ENCODE data around the gene KRT3.
A peak's percentile ranks its signal among the peaks of the same experiment; 100 is the strongest.

KRT3 gene

GRCh38 chr12:52789637-52790426, 6.1 kb downstream of the KRT3 start:
- Histone ChIP-seq H3K27ac (no peak overlapping the region), H3K27me3 (no peaks in the 10 kb centered on the region), H3K4me2 (no peak overlapping the region), H3K4me1 (peaks cover 0 to 10% (median 0%) of the 10 kb centered on the region in 10 experiments; a peak in 6 of 20 replicates), H3K9me3 (replicated peaks in 1 of 11) (no peaks in the 10 kb centered on the region), H3K36me3 (no peaks in the 10 kb centered on the region), H3K4me3 (no peak overlapping the region), H3K9ac (no peak overlapping the region), H4K20me1 (no peaks in the 10 kb centered on the region)
- TF ChIP-seq Cebpa-rat (IDR thresholded peaks at IDR 0.05): no peak

GRCh38 chr12:52788876-52789636, 6.9 kb downstream of the KRT3 start:
- H3K36me3 ChIP-seq: no peaks in the 10 kb centered on the region
- H4K20me1 ChIP-seq: no peaks in the 10 kb centered on the region
- no peak overlapping the region for H3K9ac ChIP-seq
- no peaks in the 10 kb centered on the region for H3K9me3 ChIP-seq (replicated peaks in 1 of 11)
- no peak overlapping the region for H3K27ac ChIP-seq
- H3K27me3 ChIP-seq: no peaks in the 10 kb centered on the region
- TF ChIP-seq Cebpa-rat (IDR thresholded peaks at IDR 0.05): no peak
- H3K4me1 ChIP-seq: peaks cover 0 to 3% (median 0%) of the 10 kb centered on the region in 10 experiments; a peak in 4 of 20 replicates
- no peak overlapping the region for H3K4me3 ChIP-seq
- no peak overlapping the region for H3K4me2 ChIP-seq

- no peak for TF ChIP-seq Cebpa-rat (IDR thresholded peaks at IDR 0.05)
- Histone ChIP-seq H3K4me3 (no peak overlapping the region), H3K9me3 (replicated peaks in 1 of 11) (no peaks in the 10 kb centered on the region), H3K4me1 (peaks cover 0 to 3% (median 0%) of the 10 kb centered on the region in 10 experiments; a peak in 1 of 20 replicates), H4K20me1 (no peaks in the 10 kb centered on the region), H3K36me3 (no peaks in the 10 kb centered on the region), H3K27me3 (no peaks in the 10 kb centered on the region), H3K9ac (no peak overlapping the region), H3K27ac (no peak overlapping the region), H3K4me2 (0 out of 22 replicates have a peak overlapping the region, but pooled peaks of 1 of the 11 experiments have one; percentile 11)
Observed at GRCh38 chr12:52788192-52788875, 7.6 kb downstream of the KRT3 start.

GRCh38 chr12:52787324-52788191, 8.4 kb downstream of the KRT3 start:
- Histone ChIP-seq H3K4me3 (no peak overlapping the region), H3K27me3 (no peaks in the 10 kb centered on the region), H3K9ac (no peak overlapping the region), H3K36me3 (no peaks in the 10 kb centered on the region), H4K20me1 (no peaks in the 10 kb centered on the region), H3K4me2 (0 out of 22 replicates have a peak overlapping the region, but pooled peaks of 1 of the 11 experiments have one; percentile 11), H3K27ac (no peak overlapping the region), H3K4me1 (0 out of 20 replicates have a peak, but pooled peaks cover 0 to 3% (median 0%) of the 10 kb centered on the region in 10 experiments), H3K9me3 (replicated peaks in 1 of 11) (no peaks in the 10 kb centered on the region)
- TF ChIP-seq Cebpa-rat (IDR thresholded peaks at IDR 0.05): no peak

GRCh38 chr12:52784909-52785308, 11.0 kb downstream of the KRT3 start:
- H4K20me1 ChIP-seq: no peaks in the 10 kb centered on the region

GRCh38 chr12:52783563-52784316, 12.2 kb downstream of the KRT3 start:
- Histone ChIP-seq H3K9me3 (replicated peaks in 1 of 11) (no peaks in the 10 kb centered on the region), H3K4me1 (0 out of 20 replicates have a peak, but pooled peaks cover 0 to 3% (median 0%) of the 10 kb centered on the region in 10 experiments), H3K27me3 (no peaks in the 10 kb centered on the region)

More at GRCh38 chr12:52784909-52785308, 11.0 kb downstream of the KRT3 start:
- no peak overlapping the region for H3K4me3 ChIP-seq
- H3K4me1 ChIP-seq: 0 out of 20 replicates have a peak, but pooled peaks cover 0 to 3% (median 0%) of the 10 kb centered on the region in 10 experiments
- H3K27ac ChIP-seq: no peak overlapping the region
- H3K36me3 ChIP-seq: no peaks in the 10 kb centered on the region
- H3K9ac ChIP-seq: no peak overlapping the region
- H3K27me3 ChIP-seq: no peaks in the 10 kb centered on the region
- no peaks in the 10 kb centered on the region for H3K9me3 ChIP-seq (replicated peaks in 1 of 11)
- H3K4me2 ChIP-seq: no peak overlapping the region
- TF ChIP-seq Cebpa-rat (IDR thresholded peaks at IDR 0.05): no peak

GRCh38 chr12:52782502-52782901, 13.4 kb downstream of the KRT3 start:
- H3K9me3 ChIP-seq (replicated peaks in 1 of 11): no peaks in the 10 kb centered on the region
- no peak overlapping the region for H3K9ac ChIP-seq
- no peaks in the 10 kb centered on the region for H3K4me1 ChIP-seq
- H3K36me3 ChIP-seq: no peaks in the 10 kb centered on the region
- TF ChIP-seq Cebpa-rat (IDR thresholded peaks at IDR 0.05): no peak
- no peak overlapping the region for H3K4me2 ChIP-seq
- H3K27me3 ChIP-seq: no peaks in the 10 kb centered on the region
- no peaks in the 10 kb centered on the region for H4K20me1 ChIP-seq
- H3K4me3 ChIP-seq: no peak overlapping the region
- H3K27ac ChIP-seq: no peak overlapping the region

More at GRCh38 chr12:52783563-52784316, 12.2 kb downstream of the KRT3 start:
- H3K27ac ChIP-seq: no peak overlapping the region
- no peak overlapping the region for H3K9ac ChIP-seq
- H3K4me2 ChIP-seq: no peak overlapping the region
- H4K20me1 ChIP-seq: no peaks in the 10 kb centered on the region
- no peak overlapping the region for H3K4me3 ChIP-seq
- H3K36me3 ChIP-seq: no peaks in the 10 kb centered on the region
- no peak for TF ChIP-seq Cebpa-rat (IDR thresholded peaks at IDR 0.05)
